Posterior vena cava (tissue), 2 donors: ENCODE results near the gene SHISA4. TPM values are rescaled to one million over a fixed set of nuclear protein-coding genes. Genes with fewer than 3 reads are reported as not detected.
"Not testable (repeated sequence)": the region's sequence is repeated elsewhere in the genome, so short reads cannot be mapped to it uniquely, and the experiment has no call there.

Experiments used
- DNase-seq: peaks from one replicate; pipeline ENCODE4 v3.0.0-alpha.2; 2020; ENCODE audit warnings: low spot score
- intact Hi-C, 2 donors: fragments of 100-400 bp; cut with DNase I; formaldehyde crosslinking; loops; one replicate each; pipeline versions ENCODE4 v1.14.1 to v1.14.2; 2022 to 2023
- total RNA-seq, 2 donors: library from RNA; stranded (reverse); fragmentation: NEBNext Ultra II Directional; extraction: Animal tissue kit (Norgen Biotek cat#: 25700); gene quantifications; one replicate each; pipeline ENCODE4 v1.2.1, GENCODE V29; 2021
- donor health status: DM: yes; HTN: yes; CAD: no.
- donor health status: DM: yes; HTN: yes; CAD: no.

Gene SHISA4
- total RNA-seq, 2 donors from 2014 or later: 33.7 to 44.4 TPM

GRCh38 chr1:201914456-201915235 lies 25.9 kb downstream of the SHISA4 start:
- intact Hi-C loops: no loop called here
- DNase-seq: no peak

DNA sequence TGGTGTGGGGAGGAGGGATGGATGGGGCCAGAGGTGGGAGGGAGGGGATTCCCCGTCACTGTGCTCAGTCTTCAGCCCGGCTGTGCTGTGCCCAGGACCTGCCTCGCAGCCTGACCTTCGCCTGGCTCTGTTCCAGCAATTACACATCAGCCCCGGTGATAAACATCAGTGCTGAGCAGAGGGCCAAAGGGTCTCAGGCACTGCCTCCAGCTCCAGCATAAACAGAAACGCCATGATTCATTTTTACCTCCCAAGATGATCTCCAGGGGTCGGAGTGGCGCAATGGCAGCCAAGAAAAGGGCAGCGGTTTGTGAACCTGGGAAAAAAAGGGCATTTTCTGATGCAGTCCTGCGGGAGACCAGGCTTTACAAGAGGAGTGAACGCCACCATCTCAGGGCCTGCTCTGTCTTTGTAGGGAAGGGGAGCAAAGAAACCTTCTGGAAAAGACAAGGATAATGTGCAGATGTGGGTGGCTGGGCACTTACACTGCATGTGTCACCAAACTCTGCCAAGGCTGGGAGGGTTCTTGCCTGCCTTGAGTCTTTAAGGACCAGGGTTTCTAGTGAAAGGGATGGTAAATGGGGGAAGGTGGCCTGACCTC lies 28.1 kb downstream of the SHISA4 start:
- peak; percentile 94 for DNase-seq
- intact Hi-C loops: no loop called here

- DNase-seq: no peak
- intact Hi-C loops: loop anchor here in 1 of 2 donors (1.0 kb wide), 1 partner anchor 32 kb away; no protein-coding TSS in a partner anchor
Observed at GRCh38 chr1:201917362-201918033, 28.8 kb downstream of the SHISA4 start.

DNA sequence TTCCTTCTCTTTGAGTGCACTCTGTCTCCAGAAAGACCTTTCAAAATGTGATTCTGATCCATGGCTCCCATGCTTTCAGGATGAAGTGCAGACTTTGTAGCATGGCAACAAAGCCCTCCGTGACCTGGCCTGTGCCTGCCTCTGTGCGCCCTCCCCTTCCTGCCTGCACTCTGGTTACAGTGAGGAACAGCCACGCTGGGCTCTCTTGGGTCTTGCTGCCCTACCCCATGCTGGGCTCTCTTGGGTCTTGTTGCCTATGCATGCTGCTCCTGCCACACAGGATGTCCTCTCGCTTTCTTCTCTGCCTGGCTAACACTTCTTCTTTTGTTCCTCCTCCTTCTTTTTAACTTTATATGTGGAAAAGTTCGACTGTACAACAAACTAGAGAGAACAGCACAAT lies 29.6 kb downstream of the SHISA4 start:
- intact Hi-C loops: loop anchor here in 1 of 2 donors (1.0 kb wide), 1 partner anchor 33 kb away; no protein-coding TSS in a partner anchor
- DNase-seq: no peak

GRCh38 chr1:201921952-201922558 lies 33.4 kb downstream of the SHISA4 start:
- intact Hi-C loops: no loop called here
- DNase-seq: no peak

DNA sequence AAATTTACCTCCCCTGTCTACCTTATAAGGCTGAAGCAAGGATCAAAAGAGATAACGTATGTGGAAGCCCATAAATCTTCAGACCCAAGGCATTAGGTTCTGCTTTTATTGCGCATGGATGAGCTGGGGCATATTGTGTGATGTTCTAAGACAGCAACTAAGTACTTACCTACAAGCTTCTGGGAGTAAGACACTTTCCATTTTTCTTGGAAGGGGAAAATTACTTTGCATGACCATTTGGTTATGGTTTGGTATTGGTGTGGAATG lies 36.5 kb downstream of the SHISA4 start:
- no peak for DNase-seq
- intact Hi-C loops: no loop called here

DNA sequence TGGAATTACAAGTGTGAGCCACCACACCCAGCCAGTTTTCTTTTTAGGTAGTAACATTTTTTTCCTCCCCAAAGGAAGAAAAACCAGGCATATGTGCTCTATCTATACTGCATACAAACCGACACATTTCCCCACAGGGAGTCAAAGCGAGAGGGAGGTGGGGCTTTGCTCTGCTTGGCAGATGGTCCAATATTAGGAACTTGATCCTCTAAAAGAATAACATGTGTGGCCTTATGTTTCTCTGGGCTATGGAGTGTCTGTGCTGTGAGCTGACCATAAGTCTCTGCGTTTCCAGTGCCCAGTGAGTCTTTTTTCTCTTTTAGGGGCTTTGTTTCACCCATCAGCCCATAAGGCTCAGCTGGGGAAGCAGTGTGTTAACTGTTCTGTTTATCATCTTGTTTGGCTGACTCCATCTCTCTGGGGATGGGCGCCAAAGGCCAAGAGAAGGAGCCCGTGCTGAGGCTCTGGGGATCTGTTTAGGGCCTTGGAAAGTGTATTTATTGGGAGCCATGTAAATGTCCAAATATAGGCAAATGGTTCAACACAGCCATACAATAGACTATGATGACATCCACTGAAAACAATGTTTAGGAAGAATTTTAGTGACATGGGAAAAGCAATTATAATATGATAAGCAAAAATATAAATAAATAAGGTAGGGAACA lies 37.4 kb downstream of the SHISA4 start:
- intact Hi-C loops: no loop called here
- DNase-seq: no peak

DNA sequence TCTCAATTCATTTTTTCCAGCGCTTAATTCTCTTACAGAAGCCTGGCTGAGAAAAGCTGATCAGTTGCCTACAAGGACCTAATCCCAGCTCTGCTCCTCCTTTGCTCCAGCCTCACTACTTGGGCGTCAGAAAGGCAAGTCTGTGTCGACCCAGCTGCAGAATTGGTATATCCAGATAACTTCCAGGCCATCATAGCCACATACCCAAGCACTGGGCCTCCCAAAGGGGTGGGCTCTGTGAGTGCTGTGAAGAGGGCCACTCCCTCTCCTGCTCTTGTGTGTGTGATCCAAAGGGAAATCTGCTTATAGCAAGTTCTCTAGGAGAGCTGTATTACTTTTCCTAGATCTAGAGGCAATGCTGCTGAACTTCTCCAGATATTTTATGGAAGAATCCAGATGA lies 39.6 kb downstream of the SHISA4 start:
- intact Hi-C loops: no loop called here
- DNase-seq: no peak

DNA sequence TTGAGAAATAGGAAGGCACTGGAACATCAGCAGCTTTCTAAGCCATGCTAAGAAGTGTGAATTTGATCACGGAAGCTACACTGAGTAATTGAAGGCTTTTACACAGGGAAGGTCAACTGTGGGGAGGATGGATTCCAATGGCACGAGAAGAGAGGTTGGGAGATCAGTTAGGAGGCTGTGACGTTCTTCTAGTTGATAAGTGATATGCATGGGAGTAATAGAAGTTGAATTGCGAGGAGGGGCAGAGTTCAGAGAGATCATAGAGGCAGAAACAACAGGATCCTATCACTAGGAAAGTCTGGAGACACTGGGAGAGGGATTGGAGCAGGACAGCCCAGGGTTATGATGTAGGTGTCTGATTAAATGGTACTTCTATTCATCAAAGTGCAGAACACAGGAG lies 41.4 kb downstream of the SHISA4 start:
- DNase-seq: no peak
- intact Hi-C loops: no loop called here

GRCh38 chr1:201930803-201931202 lies 42.1 kb downstream of the SHISA4 start:
- DNase-seq: no peak
- intact Hi-C loops: no loop called here

DNA sequence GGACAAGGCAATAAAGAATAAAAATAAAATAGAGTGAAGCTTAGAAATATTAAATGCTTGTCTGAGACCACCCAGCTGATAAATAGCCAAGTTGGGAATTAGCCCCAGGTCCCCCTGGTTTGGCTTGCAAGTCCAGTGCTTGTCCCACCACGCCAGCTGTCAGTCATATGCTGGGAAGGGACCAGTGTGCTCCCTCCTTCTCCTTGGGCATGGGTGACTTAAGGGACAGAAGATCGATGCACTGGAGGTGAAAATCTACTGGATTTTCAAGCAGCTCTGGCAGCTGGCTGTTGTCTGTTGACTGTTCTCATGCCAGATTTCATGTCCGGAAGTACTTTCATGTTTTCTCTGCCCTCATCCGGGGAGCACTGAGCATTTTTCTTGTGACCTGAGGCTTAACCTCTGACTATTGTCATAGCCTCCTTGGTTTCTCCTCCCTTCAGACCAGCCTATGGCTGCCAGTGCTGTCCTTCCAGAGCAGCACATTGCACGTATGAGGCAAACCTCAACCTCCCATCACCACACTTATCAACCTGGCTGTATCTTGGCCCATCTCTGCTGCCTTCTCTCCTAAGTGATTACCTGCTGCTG lies 45.2 kb downstream of the SHISA4 start:
- intact Hi-C loops: no loop called here
- no peak for DNase-seq

GRCh38 chr1:201937624-201938213 lies 49.0 kb downstream of the SHISA4 start:
- intact Hi-C loops: no loop called here
- DNase-seq: no peak

DNA sequence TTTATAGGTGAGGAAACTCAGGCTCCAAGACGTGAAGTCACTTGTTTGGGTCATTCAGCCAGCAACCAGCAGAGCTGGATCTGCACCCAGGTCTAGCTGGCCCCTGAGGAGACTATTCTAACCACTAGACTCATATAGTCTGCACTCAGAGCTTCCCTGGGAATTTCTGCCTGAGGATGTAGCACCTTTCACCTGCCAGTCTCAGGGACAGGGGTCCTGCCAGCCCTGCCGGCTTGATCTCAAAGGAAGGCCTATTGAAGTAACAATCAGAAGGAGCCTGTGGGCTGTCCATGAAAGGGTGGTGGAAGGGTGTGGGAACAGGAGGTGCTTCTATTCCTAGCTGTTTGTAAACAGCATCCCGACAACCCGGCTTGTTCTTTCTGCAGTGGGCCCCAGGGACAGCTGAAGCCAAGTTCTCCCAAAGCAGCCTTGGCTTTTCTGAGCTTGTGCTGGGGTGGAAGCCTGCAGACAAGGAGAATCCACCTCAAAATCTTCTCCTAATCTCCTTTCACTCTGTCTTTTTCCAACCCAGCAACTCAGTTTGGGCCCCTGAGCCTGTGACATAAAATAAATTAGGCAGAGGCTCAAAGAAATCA lies 49.8 kb downstream of the SHISA4 start:
- no peak for DNase-seq
- intact Hi-C loops: no loop called here

DNA sequence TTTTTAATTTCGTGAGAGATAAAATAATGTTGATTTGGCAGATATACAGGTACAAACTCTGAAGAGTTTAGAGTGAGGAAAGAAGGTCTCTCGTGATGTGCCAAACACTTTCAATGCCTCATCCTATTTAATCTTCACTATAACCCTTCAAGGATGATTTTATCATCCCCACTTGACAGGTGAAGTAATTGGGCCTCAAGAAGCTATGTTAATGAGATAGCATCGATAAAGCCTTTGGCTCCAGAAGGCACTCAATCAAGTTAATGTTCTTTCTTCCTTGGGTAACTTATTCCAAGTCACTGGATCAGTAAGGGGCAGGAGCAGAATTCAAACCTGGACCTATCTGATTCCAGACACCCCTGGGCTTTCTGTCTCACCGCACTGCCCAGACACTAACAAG lies 50.5 kb downstream of the SHISA4 start:
- no peak for DNase-seq
- intact Hi-C loops: no loop called here

- intact Hi-C loops: no loop called here
Observed at GRCh38 chr1:201939574-201939973, 50.9 kb downstream of the SHISA4 start.

GRCh38 chr1:201940316-201940715 lies 51.6 kb downstream of the SHISA4 start:
- not testable (repeated sequence) for DNase-seq
- intact Hi-C loops: loop anchor here in 1 of 2 donors (5.0 kb wide), 1 partner anchor 43 kb away; no protein-coding TSS in a partner anchor

More at GRCh38 chr1:201939574-201939973, 50.9 kb downstream of the SHISA4 start:
- no peak for DNase-seq

DNA sequence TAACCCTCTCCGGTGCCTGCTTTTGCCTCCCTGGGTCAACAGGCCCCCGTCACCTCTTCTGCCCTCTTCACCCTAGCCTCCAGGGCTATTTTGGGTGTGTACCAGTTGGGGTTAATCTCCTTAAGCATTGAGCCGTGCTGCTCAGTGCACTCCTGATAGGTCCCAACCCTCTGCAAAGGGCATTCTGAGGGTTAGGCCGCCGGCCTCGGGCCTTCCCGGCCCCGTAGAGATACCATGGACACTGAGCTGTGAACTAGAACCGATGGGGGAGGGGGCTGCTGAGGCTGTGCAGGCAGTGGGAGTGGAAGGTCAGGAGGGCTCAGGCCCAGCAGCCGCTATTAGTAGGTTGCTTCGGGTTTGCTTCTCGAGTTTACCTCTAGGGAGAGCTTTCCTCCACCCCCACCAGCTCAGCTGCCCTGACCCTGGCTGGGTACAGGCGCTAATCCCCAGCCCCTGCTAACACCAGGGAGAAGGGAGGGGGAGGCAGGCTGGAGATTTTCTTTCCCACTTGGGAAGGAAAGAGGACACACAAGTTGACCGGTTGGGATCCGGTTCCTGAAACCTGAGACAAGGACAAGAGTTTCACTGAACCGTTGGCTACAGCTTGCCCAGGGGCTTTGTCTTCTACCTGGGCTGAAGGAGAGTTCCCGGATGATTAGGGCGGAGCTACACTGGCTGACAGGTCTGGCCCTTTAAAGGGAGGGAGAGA lies 52.9 kb downstream of the SHISA4 start:
- intact Hi-C loops: loop anchor here in 1 of 2 donors (5.0 kb wide), 1 partner anchor 44 kb away; no protein-coding TSS in a partner anchor
- no peak for DNase-seq

GRCh38 chr1:201942129-201942495 lies 53.4 kb downstream of the SHISA4 start:
- intact Hi-C loops: loop anchor here in 1 of 2 donors (5.0 kb wide), 1 partner anchor 45 kb away; no protein-coding TSS in a partner anchor
- DNase-seq: no peak
